Stomach (tissue), 9 donors: ENCODE data around the gene METTL16. TPM values are rescaled to one million over a fixed set of nuclear protein-coding genes. Genes with fewer than 3 reads are reported as not detected.

Source experiments
- DNase-seq, 2 donors: peaks; one replicate each; pipeline versions ENCODE4 v3.0.0 to v3.0.0-alpha.2; 2013 to 2019
- H3K27ac ChIP-seq, 5 donors: fragments of 200-600 bp in 4 of 5; sonication (generic) in 4 of 5; one replicate each; pipeline ENCODE4 v1.5.1; 2013 to 2019; ENCODE audit warnings: mild to moderate bottlenecking in 1 of 5, moderate library complexity in 1 of 5
- H3K27me3 ChIP-seq, 3 donors: fragments of 200-600 bp; sonication (generic); one replicate each; pipeline ENCODE4 v1.5.1; 2017 to 2019; ENCODE audit warnings: mixed run types in 1 of 3
- H3K36me3 ChIP-seq, 4 donors: fragments of 200-600 bp; sonication (generic); 1 replicate in 3 of 4; 2 replicates in 1 of 4; pipeline ENCODE4 v1.5.1; 2016 to 2019
- H3K4me1 ChIP-seq, 4 donors: fragments of 200-600 bp; sonication (generic); one replicate each; pipeline ENCODE4 v1.5.1; 2016 to 2019
- H3K4me3 ChIP-seq, 4 donors: fragments of 200-600 bp; sonication (generic) in 3 of 4; one replicate each; pipeline ENCODE4 v1.5.1; 2016 to 2019; ENCODE audit warnings: mild to moderate bottlenecking in 1 of 4
- H3K9me3 ChIP-seq, 4 donors: fragments of 200-600 bp; sonication (generic); one replicate each; pipeline ENCODE4 v1.5.1; 2016 to 2019
- CTCF ChIP-seq, 7 experiments: fragments of 450-650 bp in 4 of 7; fragments of 200-600 bp in 3 of 7; sonication (generic) in 3 of 7; IDR thresholded peaks; one replicate each; pipeline ENCODE4 v1.5.1; 2016 to 2019; ENCODE audit warnings: antibody characterized with exemption in 7 of 7, control low read depth in 2 of 7, mild to moderate bottlenecking in 1 of 7
- EP300 ChIP-seq: sonication (generic); formaldehyde crosslinking; IDR thresholded peaks from one replicate; pipeline ENCODE4 v1.6.1; 2017; ENCODE audit warnings: antibody characterized with exemption
- POLR2A ChIP-seq, 4 donors: fragments of 450-650 bp; IDR thresholded peaks; one replicate each; pipeline ENCODE4 v1.6.1; 2016; ENCODE audit warnings: antibody characterized with exemption in 4 of 4, control low read depth in 2 of 4, mild to moderate bottlenecking in 1 of 4, moderate library complexity in 1 of 4
- POLR2AphosphoS5 ChIP-seq, 3 donors: sonication (generic); formaldehyde crosslinking; IDR thresholded peaks; one replicate each; pipeline ENCODE4 v1.6.1; 2016; ENCODE audit warnings: antibody characterized with exemption in 3 of 3
- WGBS, 5 donors: extraction: QIAGEN DNeasy Blood & Tissue Kit in 3 of 5; methylation state at CpG; one replicate each; pipeline versions ENCODE4 v1.1.5 to v1.1.7; 2013 to 2018; 5-methylcytosine and 5-hydroxymethylcytosine counted together
- intact Hi-C: fragments of 100-400 bp; cut with DNase I; formaldehyde crosslinking; loops from one replicate; pipeline ENCODE4 v1.15.1; 2023; ENCODE audit warnings: low total_unique reads
- polyA plus RNA-seq, 3 donors: library from polyadenylated mRNA; stranded (reverse); fragments of 200-250 nt; gene quantifications; one replicate each; pipeline ENCODE4 v1.2.3, GENCODE V29; 2013
- total RNA-seq, 5 donors: library from RNA; depleted of rRNA; stranded (reverse); fragments of >200 nt; gene quantifications; one replicate each; pipeline versions ENCODE4 v1.1.0 to v1.2.3, GENCODE V29; 2014 to 2016
- donor health status: healthy with polysubstance abuse.
- donor health status: Bipolar disorder and iron deficiency.
- donor health status: healthy.

METTL16 gene
- total and polyA plus RNA-seq, 8 donors: 11.3 to 108 (median 16.6) TPM

DNA sequence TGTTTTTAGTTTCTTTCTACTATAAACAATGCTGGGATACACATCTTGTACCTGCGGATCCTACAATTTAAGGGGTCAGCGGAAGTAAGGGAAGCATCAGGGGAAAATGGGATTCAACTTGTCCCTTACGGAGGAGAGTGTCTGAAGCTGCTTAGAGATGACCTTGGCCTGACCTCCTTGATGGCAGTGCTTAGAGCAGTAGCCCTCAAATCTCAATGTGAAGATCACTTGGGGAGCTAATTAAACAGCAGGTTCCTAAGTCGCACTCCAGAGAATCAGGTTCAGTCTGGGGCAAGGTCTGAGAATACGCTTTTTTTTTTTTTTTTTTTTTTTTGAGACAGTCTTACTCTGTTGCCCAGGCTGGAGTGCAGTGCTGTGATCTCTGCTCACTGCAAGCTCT is 9.6 kb upstream of the METTL16 start:
- no peak overlapping the region for H3K4me3 ChIP-seq
- H3K9me3 ChIP-seq: no peaks in the 10 kb centered on the region
- no peaks in the 10 kb centered on the region for H3K4me1 ChIP-seq
- intact Hi-C loops: no loop called here
- TF ChIP-seq POLR2AphosphoS5 (IDR thresholded peaks at IDR 0.05) (no peak), EP300 (no peak), CTCF (IDR thresholded peaks at IDR 0.05) (no peak), POLR2A (IDR thresholded peaks at IDR 0.05) (no peak)
- 76 to 87% (median 78%) methylated on average over 5 of the region's 5 CpGs for WGBS, 5 donors
- H3K27ac ChIP-seq: no peak overlapping the region
- no peak for DNase-seq
- H3K27me3 ChIP-seq: no peaks in the 10 kb centered on the region
- no peaks in the 10 kb centered on the region for H3K36me3 ChIP-seq

DNA sequence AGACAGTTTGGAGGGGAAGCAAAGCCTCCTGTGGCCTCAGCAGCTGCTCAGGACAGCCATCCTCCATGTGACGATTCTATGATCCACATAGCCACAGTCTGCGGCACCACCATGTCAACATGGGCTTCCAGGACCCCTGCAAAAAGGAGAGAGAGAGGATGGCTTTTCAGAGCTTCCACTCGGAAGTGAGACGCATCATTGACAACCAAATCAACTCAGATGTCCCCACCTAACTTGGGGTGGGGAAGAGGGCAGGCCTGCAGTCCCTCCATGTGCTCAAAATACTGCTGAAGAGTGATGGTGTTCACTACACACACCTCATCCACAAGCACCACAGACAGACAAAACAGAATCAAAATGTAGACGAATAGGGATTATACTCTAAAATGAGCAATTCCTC is 5.9 kb upstream of the METTL16 start:
- no peaks in the 10 kb centered on the region for H3K9me3 ChIP-seq
- WGBS, 5 donors: 80 to 95% (median 88%) methylated on average over 5 of the region's 5 CpGs
- H3K27me3 ChIP-seq: no peaks in the 10 kb centered on the region
- peaks cover 0 to 3% (median 1%) of the 10 kb centered on the region in 4 donors for H3K4me1 ChIP-seq
- DNase-seq: no peak
- no peak overlapping the region for H3K27ac ChIP-seq
- intact Hi-C loops: no loop called here
- no peak overlapping the region for H3K4me3 ChIP-seq
- no peak for TF ChIP-seq POLR2A (IDR thresholded peaks at IDR 0.05)
- no peak for TF ChIP-seq EP300
- TF ChIP-seq CTCF (IDR thresholded peaks at IDR 0.05): no peak
- TF ChIP-seq POLR2AphosphoS5 (IDR thresholded peaks at IDR 0.05): no peak
- no peaks in the 10 kb centered on the region for H3K36me3 ChIP-seq

DNA sequence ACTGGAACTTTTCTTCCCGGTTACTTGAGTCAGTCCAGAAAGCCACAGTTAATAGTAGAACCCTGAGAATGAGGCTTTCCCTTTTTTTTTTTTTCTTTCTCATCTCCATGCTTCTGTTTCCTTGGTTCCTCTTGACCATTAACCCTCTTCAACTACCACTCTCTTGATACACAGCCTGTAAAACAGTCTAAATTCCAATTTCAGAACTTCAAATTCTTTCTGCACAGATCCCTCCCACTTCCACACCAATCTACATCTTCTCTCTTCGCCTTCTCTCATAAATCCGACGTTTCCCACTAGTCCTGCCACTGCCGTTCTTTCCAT is 588 bp downstream of the METTL16 start:
- Histone ChIP-seq H3K27ac (peak overlapping the region; percentile 84 to 94 (median 92)), H3K27me3 (no peaks in the 10 kb centered on the region), H3K9me3 (no peaks in the 10 kb centered on the region), H3K4me1 (peaks cover 10 to 38% (median 29%) of the 10 kb centered on the region in 4 donors), H3K36me3 (no peaks in the 10 kb centered on the region), H3K4me3 (peak overlapping the region; percentile 70 to 81 (median 73))
- no peak for TF ChIP-seq POLR2AphosphoS5 (IDR thresholded peaks at IDR 0.05)
- no peak for TF ChIP-seq EP300
- TF ChIP-seq CTCF (IDR thresholded peaks at IDR 0.05): no peak
- no peak for TF ChIP-seq POLR2A (IDR thresholded peaks at IDR 0.05)
- DNase-seq: peak in 1 of 2 donors; percentile 11
- 0 to 1% (median 0%) methylated on average over 5 of the region's 5 CpGs for WGBS, 5 donors
- intact Hi-C loops: no loop called here

GRCh38 chr17:2510559-2510958 is 1.1 kb downstream of the METTL16 start:
- Histone ChIP-seq H3K4me3 (peak overlapping the region; percentile 70 to 81 (median 73)), H3K27ac (peak overlapping the region in 4 of 5 donors; percentile 86 to 94 (median 92)), H3K4me1 (peaks cover 10 to 38% (median 29%) of the 10 kb centered on the region in 4 donors), H3K27me3 (no peaks in the 10 kb centered on the region), H3K36me3 (peaks cover 0 to 3% (median 0%) of the 10 kb centered on the region in 4 donors), H3K9me3 (no peaks in the 10 kb centered on the region)
- intact Hi-C loops: no loop called here
- no peak for DNase-seq
- TF ChIP-seq CTCF (IDR thresholded peaks at IDR 0.05): no peak
- no peak for TF ChIP-seq POLR2A (IDR thresholded peaks at IDR 0.05)
- TF ChIP-seq EP300: no peak
- TF ChIP-seq POLR2AphosphoS5 (IDR thresholded peaks at IDR 0.05): no peak
- 46 to 58% (median 50%) methylated on average over 2 of the region's 2 CpGs for WGBS, 5 donors
